Smooth muscle cell (in vitro differentiated cells): Measurements from ENCODE around the gene EML6. TPM values are rescaled to one million over a fixed set of nuclear protein-coding genes. Genes with fewer than 3 reads are reported as not detected.

Experiments used
- DNase-seq: peaks from one replicate; lab custom pipeline; 2025; ENCODE audit not compliant: unreplicated experiment; lab: John Stamatoyannopoulos, UW
- H2AFZ ChIP-seq: fragments of 200-600 bp; sonication (generic); 2 replicates; pipeline ENCODE4 v1.6.0; 2016; ENCODE audit warnings: antibody characterized with exemption, low read depth, mild to moderate bottlenecking
- H3F3A ChIP-seq: fragments of 200-600 bp; sonication (generic); 2 replicates; pipeline ENCODE4 v1.6.0; 2017; ENCODE audit warnings: antibody characterized with exemption, low read depth
- H3K27ac ChIP-seq: fragments of 200-600 bp; sonication (generic); 2 replicates; pipeline ENCODE4 v1.5.1; 2016; ENCODE audit warnings: low read depth, mild to moderate bottlenecking
- H3K27me3 ChIP-seq: fragments of 200-600 bp; sonication (generic); 2 replicates; pipeline ENCODE4 v1.6.1; 2016; ENCODE audit warnings: low read depth, mild to moderate bottlenecking
- H3K36me3 ChIP-seq: fragments of 200-600 bp; sonication (generic); 2 replicates; pipeline ENCODE4 v1.5.1; 2016; ENCODE audit warnings: low read depth
- H3K4me1 ChIP-seq: fragments of 200-600 bp; sonication (generic); 2 replicates; pipeline ENCODE4 v1.5.1; 2016; ENCODE audit warnings: low read depth
- H3K4me2 ChIP-seq: fragments of 200-600 bp; sonication (generic); 2 replicates; pipeline ENCODE4 v1.6.0; 2016; ENCODE audit warnings: mild to moderate bottlenecking
- H3K4me3 ChIP-seq: fragments of 200-600 bp; sonication (generic); 2 replicates; pipeline ENCODE4 v1.5.1; 2016; ENCODE audit warnings: mild to moderate bottlenecking
- H3K79me2 ChIP-seq: fragments of 200-600 bp; sonication (generic); 2 replicates; pipeline ENCODE4 v1.6.0; 2016; ENCODE audit warnings: low read depth, mild to moderate bottlenecking
- H3K9ac ChIP-seq: fragments of 200-600 bp; sonication (generic); 2 replicates; pipeline ENCODE4 v1.6.0; 2016; ENCODE audit warnings: low read depth
- H3K9me3 ChIP-seq: fragments of 200-600 bp; sonication (generic); replicated peaks from 2 replicates; pipeline ENCODE4 v1.5.1; 2016; ENCODE audit warnings: low read depth
- H4K20me1 ChIP-seq: fragments of 200-600 bp; sonication (generic); 2 replicates; pipeline ENCODE4 v1.6.0; 2016; ENCODE audit warnings: low read depth
- WGBS: methylation state at CpG from one replicate; pipeline ENCODE4 v1.1.7; 2016; ENCODE audit warnings: low lambda C conversion rate; 5-methylcytosine and 5-hydroxymethylcytosine counted together
- polyA plus RNA-seq: library from polyadenylated mRNA; unstranded; fragments of >200 nt; fragmentation: Nextera tagmentation; extraction: Ambion mirVana; gene quantifications from 2 replicates; pipeline ENCODE4 v1.2.1, GENCODE V29; 2016
- total RNA-seq: library from RNA; depleted of rRNA; stranded (reverse); fragments of >200 nt; gene quantifications from 2 replicates; pipeline ENCODE4 v1.2.3, GENCODE V29; 2014
- TF ChIP-seq, protein P1 (sequence below): fragments of 200-600 bp; sonication (generic); IDR thresholded peaks from 2 replicates; pipeline ENCODE4 v1.5.1; 2017; ENCODE audit warnings: borderline replicate concordance, mild to moderate bottlenecking, antibody characterized with exemption; ENCODE audit not compliant: insufficient read depth, poor library complexity, severe bottlenecking

The EML6 gene
- 0.49 and 9.7 TPM in 2 replicates for total RNA-seq
- 0.54 and 1.5 TPM in 2 replicates for polyA plus RNA-seq

DNA sequence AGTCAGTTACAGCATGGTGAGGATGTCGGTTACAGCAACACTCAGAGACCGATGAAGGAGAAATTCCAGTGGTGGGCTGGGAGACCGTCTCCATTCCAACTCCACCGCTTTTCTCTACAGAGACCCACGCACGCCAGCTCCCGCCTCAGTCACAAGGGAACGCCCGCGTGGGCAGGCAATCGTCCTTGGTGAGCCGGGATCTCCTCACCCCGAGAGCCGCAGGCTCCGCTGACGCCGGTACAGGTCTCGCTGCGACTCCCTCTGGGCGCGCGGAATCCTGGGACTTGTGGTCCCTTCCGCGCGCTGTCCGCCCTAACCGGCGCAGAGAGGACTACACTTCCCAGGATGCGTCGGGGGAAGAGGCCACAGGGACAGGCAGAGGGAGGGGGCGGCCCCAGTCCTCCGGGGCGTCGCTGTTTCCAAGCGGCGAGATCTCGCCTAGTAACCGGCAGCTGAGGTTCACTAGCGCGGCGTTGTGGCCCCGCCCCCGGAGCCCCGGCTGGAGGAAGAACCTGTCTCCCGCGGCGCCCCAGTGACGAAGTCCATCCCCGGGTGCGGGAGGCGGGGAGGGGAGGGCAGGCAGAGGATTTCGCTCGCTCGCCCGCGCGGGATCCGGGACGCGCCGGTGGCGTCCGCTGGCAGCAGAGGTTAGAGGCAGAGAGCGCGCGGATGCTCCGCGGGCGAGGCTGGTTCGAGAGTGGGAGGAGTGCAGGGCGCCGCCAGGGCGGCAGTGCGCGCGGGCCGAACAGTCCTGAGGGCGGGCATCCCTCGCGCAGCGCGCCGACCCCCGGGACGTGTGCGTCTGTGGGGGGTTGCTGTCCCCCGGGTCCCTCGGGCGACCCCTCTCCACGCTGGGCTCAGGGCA, at the start of gene EML6:
TSS of gene EML6 (plus strand) at position 532 of the 865 bp plus-strand sequence. CDS start 1,400 bp downstream, outside the sequence.
- H4K20me1 ChIP-seq: no peaks in the 10 kb centered on the region
- peak; percentile 89 for DNase-seq
- H3K9me3 ChIP-seq: no peaks in the 10 kb centered on the region
- TF ChIP-seq, protein P1, sequence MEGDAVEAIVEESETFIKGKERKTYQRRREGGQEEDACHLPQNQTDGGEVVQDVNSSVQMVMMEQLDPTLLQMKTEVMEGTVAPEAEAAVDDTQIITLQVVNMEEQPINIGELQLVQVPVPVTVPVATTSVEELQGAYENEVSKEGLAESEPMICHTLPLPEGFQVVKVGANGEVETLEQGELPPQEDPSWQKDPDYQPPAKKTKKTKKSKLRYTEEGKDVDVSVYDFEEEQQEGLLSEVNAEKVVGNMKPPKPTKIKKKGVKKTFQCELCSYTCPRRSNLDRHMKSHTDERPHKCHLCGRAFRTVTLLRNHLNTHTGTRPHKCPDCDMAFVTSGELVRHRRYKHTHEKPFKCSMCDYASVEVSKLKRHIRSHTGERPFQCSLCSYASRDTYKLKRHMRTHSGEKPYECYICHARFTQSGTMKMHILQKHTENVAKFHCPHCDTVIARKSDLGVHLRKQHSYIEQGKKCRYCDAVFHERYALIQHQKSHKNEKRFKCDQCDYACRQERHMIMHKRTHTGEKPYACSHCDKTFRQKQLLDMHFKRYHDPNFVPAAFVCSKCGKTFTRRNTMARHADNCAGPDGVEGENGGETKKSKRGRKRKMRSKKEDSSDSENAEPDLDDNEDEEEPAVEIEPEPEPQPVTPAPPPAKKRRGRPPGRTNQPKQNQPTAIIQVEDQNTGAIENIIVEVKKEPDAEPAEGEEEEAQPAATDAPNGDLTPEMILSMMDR: peak; percentile 20
- peak within 1 kb of the TSS; percentile 85 for H3K4me2 ChIP-seq
- H3K4me3 ChIP-seq: peak within 1 kb of the TSS; percentile 77
- H3K36me3 ChIP-seq: no peaks in the 10 kb centered on the region
- peaks cover 4% of the 10 kb centered on the region for H3K4me1 ChIP-seq
- no peaks in the 10 kb centered on the region for H3K79me2 ChIP-seq
- peak within 1 kb of the TSS; percentile 83 for H3K9ac ChIP-seq
- H3K27me3 ChIP-seq: peaks cover 40% of the 10 kb centered on the region
- no peaks in the 10 kb centered on the region for H3F3A ChIP-seq
- WGBS: under 1% methylated on average over 89 of the region's 90 CpGs
- H3K27ac ChIP-seq: peak within 1 kb of the TSS; percentile 92
- H2AFZ ChIP-seq: peak within 1 kb of the TSS; percentile 88

GRCh38 chr2:54675281-54675680, 48.2 kb upstream of the EML6 start:
- 95% methylated on average over 8 of the region's 8 CpGs for WGBS
- H4K20me1 ChIP-seq: no peaks in the 10 kb centered on the region
- no peak overlapping the region for H2AFZ ChIP-seq
- H3F3A ChIP-seq: peaks cover 14% of the 10 kb centered on the region
- H3K9ac ChIP-seq: no peak overlapping the region
- no peak for DNase-seq
- H3K9me3 ChIP-seq: no peaks in the 10 kb centered on the region
- H3K27ac ChIP-seq: no peak overlapping the region
- TF ChIP-seq, protein P1: no peak
- H3K4me1 ChIP-seq: no peaks in the 10 kb centered on the region
- H3K79me2 ChIP-seq: no peaks in the 10 kb centered on the region
- H3K27me3 ChIP-seq: no peaks in the 10 kb centered on the region
- H3K4me3 ChIP-seq: no peak overlapping the region
- H3K36me3 ChIP-seq: no peaks in the 10 kb centered on the region
- H3K4me2 ChIP-seq: no peak overlapping the region

DNA sequence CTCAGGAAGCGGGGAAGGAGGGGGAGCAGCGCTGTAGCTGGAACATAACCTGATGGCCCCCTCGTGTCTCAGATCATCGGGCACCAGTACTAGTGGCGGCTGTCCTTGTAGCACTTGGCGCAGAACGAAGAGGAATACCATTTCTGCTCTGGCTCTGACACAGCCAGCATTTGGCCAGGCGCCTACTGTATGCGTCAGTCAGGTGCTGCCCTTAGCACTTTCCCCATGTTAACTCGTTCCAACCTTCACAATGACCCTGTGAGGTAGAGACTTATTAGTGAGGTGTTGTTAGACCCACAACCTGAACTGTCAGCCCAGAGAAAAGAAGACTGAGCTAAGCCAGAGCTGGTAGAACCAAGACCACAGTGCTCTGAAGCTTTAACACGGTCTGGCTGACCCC, 47.7 kb upstream of the EML6 start:
- Histone ChIP-seq H4K20me1 (no peaks in the 10 kb centered on the region), H3K4me3 (no peak overlapping the region), H3K36me3 (no peaks in the 10 kb centered on the region), H3K4me1 (no peaks in the 10 kb centered on the region), H3F3A (peaks cover 11% of the 10 kb centered on the region), H2AFZ (no peak overlapping the region), H3K79me2 (no peaks in the 10 kb centered on the region), H3K27me3 (no peaks in the 10 kb centered on the region), H3K27ac (no peak overlapping the region), H3K9me3 (no peaks in the 10 kb centered on the region), H3K9ac (no peak overlapping the region), H3K4me2 (no peak overlapping the region)
- TF ChIP-seq, protein P1: no peak
- no peak for DNase-seq
- WGBS: 92% methylated on average over 11 of the region's 11 CpGs

GRCh38 chr2:54676656-54677055, 46.8 kb upstream of the EML6 start:
- no peak for DNase-seq
- H3K4me1 ChIP-seq: no peaks in the 10 kb centered on the region
- H3K36me3 ChIP-seq: no peaks in the 10 kb centered on the region
- H3K27me3 ChIP-seq: no peaks in the 10 kb centered on the region
- H3K79me2 ChIP-seq: no peaks in the 10 kb centered on the region
- no peak overlapping the region for H2AFZ ChIP-seq
- H3K9me3 ChIP-seq: no peaks in the 10 kb centered on the region
- H3K9ac ChIP-seq: no peak overlapping the region
- no peak overlapping the region for H3K4me2 ChIP-seq
- peaks cover 5% of the 10 kb centered on the region for H3F3A ChIP-seq
- no peak overlapping the region for H3K4me3 ChIP-seq
- H3K27ac ChIP-seq: no peak overlapping the region
- 86% methylated on average over 2 of the region's 2 CpGs for WGBS
- no peaks in the 10 kb centered on the region for H4K20me1 ChIP-seq
- TF ChIP-seq, protein P1: no peak
